HepG2 (cell line): ENCODE data around the gene PPP2R2C. TPM values are rescaled to one million over a fixed set of nuclear protein-coding genes. Genes with fewer than 3 reads are reported as not detected.

Experiments
- ATAC-seq: fragments of 200-7000 bp; cut with Tn5 transposase; 3 replicates; pipeline ENCODE4 v1.9.1; 2020; ENCODE audit warnings: mild to moderate bottlenecking, moderate library complexity
- BruUV-seq: library from RNA; stranded (reverse); fragments of 400-500 nt; replicated peaks from 2 replicates; lab custom pipeline; 2021; lab: Mats Ljungman, UMichigan
- CTCF ChIA-PET: fragments of 300-600 bp; formaldehyde crosslinking; extraction: SDS; loops from one replicate; lab custom pipeline; 2021; ENCODE audit warnings: low total read pairs, inconsistent platforms, low intra/inter-chr PET ratio; lab: Yijun Ruan, JAX
- POLR2A ChIA-PET: fragments of 350-600 bp; sonication (Branson Sonifier 250); formaldehyde crosslinking; loops from one replicate; lab custom pipeline; 2020; ENCODE audit warnings: antibody characterized with exemption, inconsistent platforms; lab: Yijun Ruan, JAX
- DNase-seq: peaks from one replicate; pipeline ENCODE4 v3.0.0-alpha.2; 2015; ENCODE audit warnings: low spot score
- FAIRE-seq: peaks from 3 replicates; lab custom pipeline; 2011; peaks lifted over from hg19 to GRCh38; lab: Jason Lieb, UNC
- H2AFZ ChIP-seq: one replicate; pipeline ENCODE4 v1.6.1; 2011; ENCODE audit warnings: low read length, inconsistent platforms
- H3K27ac ChIP-seq: fragments of 300-600 bp; 3 replicates; pipeline ENCODE4 v1.8.0; 2011; ENCODE audit warnings: mixed run types, mild to moderate bottlenecking, mixed read lengths, low read length, inconsistent platforms; ENCODE audit not compliant: insufficient read depth; ENCODE audit errors: extremely low read length
- H3K27me3 ChIP-seq, 2 experiments: fragments of 200-600 bp in 1 of 2; 2 replicates in 1 of 2; 3 replicates in 1 of 2; pipeline versions ENCODE4 v1.6.0 to v1.8.0; 2011; ENCODE audit warnings: low read length in 2 of 2, mild to moderate bottlenecking in 2 of 2, moderate library complexity in 2 of 2, inconsistent platforms in 1 of 2; ENCODE audit not compliant: insufficient read depth in 2 of 2, control insufficient read depth in 1 of 2
- H3K36me3 ChIP-seq, 2 experiments: fragments of 200-600 bp in 1 of 2; replicated peaks in 1 of 2; 2 replicates in 1 of 2; 3 replicates in 1 of 2; pipeline versions ENCODE4 v1.5.1 to v1.8.0; 2011; ENCODE audit warnings: low read length in 2 of 2, inconsistent platforms in 1 of 2; ENCODE audit not compliant: insufficient read depth in 2 of 2, control insufficient read depth in 1 of 2
- H3K4me1 ChIP-seq: 2 replicates; pipeline ENCODE4 v1.5.1; 2012; ENCODE audit warnings: low read length, inconsistent platforms; ENCODE audit not compliant: insufficient read depth
- H3K4me2 ChIP-seq: 2 replicates; pipeline ENCODE4 v1.6.0; 2011; ENCODE audit warnings: low read depth, low read length, inconsistent platforms
- H3K4me3 ChIP-seq, 3 experiments: fragments of 200-600 bp in 1 of 3; sonication (generic), shearing (Covaris generic) in 1 of 3; replicated peaks in 1 of 3; 2 replicates each; pipeline ENCODE4 v1.5.1; 2011 to 2016; ENCODE audit warnings: low read length in 3 of 3, inconsistent platforms in 2 of 3, low read depth in 2 of 3, mild to moderate bottlenecking in 2 of 3, control low read depth in 1 of 3, mixed read lengths in 1 of 3; ENCODE audit not compliant: insufficient read depth in 1 of 3
- H3K79me2 ChIP-seq: one replicate; pipeline ENCODE4 v1.6.1; 2011; ENCODE audit warnings: low read length, inconsistent platforms; ENCODE audit not compliant: insufficient read depth
- H3K9ac ChIP-seq: 2 replicates; pipeline ENCODE4 v1.6.0; 2011; ENCODE audit warnings: mild to moderate bottlenecking, low read depth, low read length, inconsistent platforms; ENCODE audit not compliant: insufficient read depth
- H3K9me3 ChIP-seq: 2 replicates; pipeline ENCODE4 v1.5.1; 2012; ENCODE audit warnings: mild to moderate bottlenecking, low read length
- H4K20me1 ChIP-seq: 2 replicates; pipeline ENCODE4 v1.6.0; 2011; ENCODE audit warnings: inconsistent platforms, mild to moderate bottlenecking, low read length, moderate library complexity; ENCODE audit not compliant: insufficient read depth
- HDAC2 ChIP-seq: sonication (generic); formaldehyde crosslinking; IDR thresholded peaks from 2 replicates; pipeline ENCODE4 v1.4.0; 2020; ENCODE audit warnings: missing genetic modification reagents
- JARID2 ChIP-seq: sonication (generic); formaldehyde crosslinking; IDR thresholded peaks from 2 replicates; pipeline ENCODE4 v1.8.1; 2023; ENCODE audit warnings: missing genetic modification reagents, inconsistent platforms; ENCODE audit not compliant: insufficient replicate concordance
- MED1 ChIP-seq: sonication (generic); formaldehyde crosslinking; IDR thresholded peaks from 2 replicates; pipeline ENCODE4 v1.4.0; 2020; ENCODE audit warnings: missing genetic modification reagents
- NFIC ChIP-seq: IDR thresholded peaks from 2 replicates; pipeline ENCODE4 v1.6.1; 2012; ENCODE audit warnings: mild to moderate bottlenecking, low read length, inconsistent platforms
- PAF1 ChIP-seq: IDR thresholded peaks from 2 replicates; pipeline ENCODE4 v1.6.1; 2016; ENCODE audit warnings: missing genetic modification reagents, missing compliant biosample characterization
- ZNF329 ChIP-seq: sonication (generic); formaldehyde crosslinking; IDR thresholded peaks from 2 replicates; pipeline ENCODE4 v1.9.0; 2021; ENCODE audit warnings: low read depth, mild to moderate bottlenecking, missing genetic modification reagents
- ZNF484 ChIP-seq: sonication (generic); formaldehyde crosslinking; IDR thresholded peaks from 2 replicates; pipeline ENCODE4 v1.5.1; 2020; ENCODE audit warnings: mild to moderate bottlenecking, low read depth, missing genetic modification reagents, borderline replicate concordance
- ZNF546 ChIP-seq: sonication (generic); formaldehyde crosslinking; conservative IDR thresholded peaks from 2 replicates; pipeline ENCODE4 v1.8.1; 2023; ENCODE audit warnings: mild to moderate bottlenecking, missing genetic modification reagents
- ZNF552 ChIP-seq: sonication (generic); formaldehyde crosslinking; IDR thresholded peaks from 2 replicates; pipeline ENCODE4 v1.9.0; 2022; ENCODE audit warnings: missing genetic modification reagents, mild to moderate bottlenecking, borderline replicate concordance
- ZNF703 ChIP-seq: sonication (generic); formaldehyde crosslinking; IDR thresholded peaks from 2 replicates; pipeline ENCODE4 v1.5.1; 2020; ENCODE audit warnings: missing genetic modification reagents, mild to moderate bottlenecking, moderate library complexity, borderline replicate concordance
- ZSCAN21 ChIP-seq: sonication (generic); formaldehyde crosslinking; IDR thresholded peaks from 2 replicates; pipeline ENCODE4 v1.8.0; 2022; ENCODE audit warnings: mild to moderate bottlenecking, missing genetic modification reagents, moderate library complexity, borderline replicate concordance
- WGBS: methylation state at CpG from one replicate; pipeline ENCODE4 v1.1.6; 2017; ENCODE audit warnings: low lambda C conversion rate; 5-methylcytosine and 5-hydroxymethylcytosine counted together
- in situ Hi-C: cut with HindIII; loops from 2 replicates; pipeline ENCODE4 v1.10.0; 2017; ENCODE audit warnings: low pct_unique_long_range_greater_than_20kb; ENCODE audit not compliant: extremely low pct_ligation_motif_present
- intact Hi-C: fragments of 100-400 bp; cut with micrococcal nuclease; formaldehyde crosslinking; loops from one replicate; pipeline ENCODE4 v1.10.0; 2022; ENCODE audit not compliant: unreplicated experiment
- polyA plus RNA-seq, 8 experiments: library from polyadenylated mRNA; depleted of rRNA in 3 of 8; stranded (reverse) in 7 of 8; unstranded in 1 of 8; fragments of >200 nt; fragmentation: Illumina TruSeq in 4 of 8; extraction: Trizol in 4 of 8; gene quantifications; 2 replicates each; pipeline versions ENCODE4 v1.2.1 to v1.2.3, GENCODE V29; 2011 to 2016; ENCODE audit warnings: low read depth in 4 of 8, missing spikeins in 1 of 8, mixed read lengths in 1 of 8; ENCODE audit not compliant: insufficient read depth in 1 of 8
- total RNA-seq, 5 experiments: library from RNA; depleted of rRNA; stranded (reverse); fragments of >200 nt; fragmentation: Illumina TruSeq; extraction: Trizol; gene quantifications; 2 replicates each; pipeline ENCODE4 v1.2.3, GENCODE V29; 2016; ENCODE audit warnings: low read depth in 1 of 5
- TF ChIP-seq, protein P1 (sequence below): sonication (generic); formaldehyde crosslinking; IDR thresholded peaks from 2 replicates; pipeline ENCODE4 v1.4.0; 2020; ENCODE audit warnings: low read depth, missing genetic modification reagents

The PPP2R2C gene
- total and polyA plus RNA-seq, 2 of the 13 experiments (the other 11 are each of a cell fraction or from before 2014, with no cell fraction given) = 0.60 to 8.6 TPM

DNA sequence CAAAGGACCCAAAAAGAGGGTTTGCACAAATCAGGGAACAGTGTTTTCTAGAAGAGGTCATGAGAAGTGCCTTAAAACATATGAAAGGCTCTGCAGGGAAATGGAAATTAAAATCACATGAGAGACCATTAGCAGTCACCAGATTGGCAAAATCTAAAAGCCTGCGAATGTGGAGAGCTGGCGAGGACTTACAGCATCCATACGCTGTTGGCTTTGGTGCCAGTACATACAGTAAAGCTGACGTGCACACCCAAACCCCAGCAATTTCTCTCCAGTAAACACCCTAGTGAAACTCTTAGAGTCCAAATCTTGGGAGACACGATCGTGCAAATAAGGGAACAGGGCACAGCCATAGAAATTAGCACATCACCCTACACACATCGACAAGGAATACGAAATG is 25.4 kb upstream of the PPP2R2C start:
- no peaks in the 10 kb centered on the region for H3K4me1 ChIP-seq
- BruUV-seq = no TSS peak
- DNase-seq (no peak), ATAC-seq (no peak), FAIRE-seq (no peak)
- ChIA-PET POLR2A (no interaction called here), CTCF (no interaction called here)
- H3K9me3 ChIP-seq = no peaks in the 10 kb centered on the region
- in situ Hi-C loops = no loop called here
- H3K36me3 ChIP-seq = no peaks in the 10 kb centered on the region
- H3K9ac ChIP-seq = no peak overlapping the region
- no peak overlapping the region for H2AFZ ChIP-seq
- no peaks in the 10 kb centered on the region for H4K20me1 ChIP-seq
- 36% methylated on average over 8 of the region's 8 CpGs for WGBS
- H3K27me3 ChIP-seq = peaks cover 4 to 44% of the 10 kb centered on the region in 2 experiments; a peak in 4 of 5 replicates
- H3K27ac ChIP-seq = no peak overlapping the region
- H3K4me2 ChIP-seq = no peak overlapping the region
- H3K4me3 ChIP-seq = no peak overlapping the region
- intact Hi-C loops = no loop called here
- TF ChIP-seq NFIC = no peak
- no peak for TF ChIP-seq ZNF546 (CRISPR knock-in tag)
- TF ChIP-seq ZNF484 (CRISPR knock-in tag) = no peak
- TF ChIP-seq ZNF329 (CRISPR knock-in tag) = no peak
- TF ChIP-seq, protein P1, sequence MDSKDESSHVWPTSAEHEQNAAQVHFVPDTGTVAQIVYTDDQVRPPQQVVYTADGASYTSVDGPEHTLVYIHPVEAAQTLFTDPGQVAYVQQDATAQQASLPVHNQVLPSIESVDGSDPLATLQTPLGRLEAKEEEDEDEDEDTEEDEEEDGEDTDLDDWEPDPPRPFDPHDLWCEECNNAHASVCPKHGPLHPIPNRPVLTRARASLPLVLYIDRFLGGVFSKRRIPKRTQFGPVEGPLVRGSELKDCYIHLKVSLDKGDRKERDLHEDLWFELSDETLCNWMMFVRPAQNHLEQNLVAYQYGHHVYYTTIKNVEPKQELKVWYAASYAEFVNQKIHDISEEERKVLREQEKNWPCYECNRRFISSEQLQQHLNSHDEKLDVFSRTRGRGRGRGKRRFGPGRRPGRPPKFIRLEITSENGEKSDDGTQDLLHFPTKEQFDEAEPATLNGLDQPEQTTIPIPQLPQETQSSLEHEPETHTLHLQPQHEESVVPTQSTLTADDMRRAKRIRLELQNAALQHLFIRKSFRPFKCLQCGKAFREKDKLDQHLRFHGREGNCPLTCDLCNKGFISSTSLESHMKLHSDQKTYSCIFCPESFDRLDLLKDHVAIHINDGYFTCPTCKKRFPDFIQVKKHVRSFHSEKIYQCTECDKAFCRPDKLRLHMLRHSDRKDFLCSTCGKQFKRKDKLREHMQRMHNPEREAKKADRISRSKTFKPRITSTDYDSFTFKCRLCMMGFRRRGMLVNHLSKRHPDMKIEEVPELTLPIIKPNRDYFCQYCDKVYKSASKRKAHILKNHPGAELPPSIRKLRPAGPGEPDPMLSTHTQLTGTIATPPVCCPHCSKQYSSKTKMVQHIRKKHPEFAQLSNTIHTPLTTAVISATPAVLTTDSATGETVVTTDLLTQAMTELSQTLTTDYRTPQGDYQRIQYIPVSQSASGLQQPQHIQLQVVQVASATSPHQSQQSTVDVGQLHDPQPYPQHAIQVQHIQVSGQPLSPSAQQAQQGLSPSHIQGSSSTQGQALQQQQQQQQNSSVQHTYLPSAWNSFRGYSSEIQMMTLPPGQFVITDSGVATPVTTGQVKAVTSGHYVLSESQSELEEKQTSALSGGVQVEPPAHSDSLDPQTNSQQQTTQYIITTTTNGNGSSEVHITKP (CRISPR knock-in tag) = no peak
- no peak for TF ChIP-seq ZSCAN21 (CRISPR knock-in tag)
- TF ChIP-seq MED1 = no peak
- no peak for TF ChIP-seq HDAC2
- no peak for TF ChIP-seq PAF1 (CRISPR knock-in tag)
- no peak for TF ChIP-seq ZNF703 (CRISPR knock-in tag)
- no peak for TF ChIP-seq JARID2 (CRISPR knock-in tag)
- no peak for TF ChIP-seq ZNF552 (CRISPR knock-in tag)
- no peaks in the 10 kb centered on the region for H3K79me2 ChIP-seq
